ENCODE measurements around the gene NOXO1.
A peak's percentile ranks its signal among the peaks of the same experiment; 100 is the strongest.

NOXO1 gene

DNA sequence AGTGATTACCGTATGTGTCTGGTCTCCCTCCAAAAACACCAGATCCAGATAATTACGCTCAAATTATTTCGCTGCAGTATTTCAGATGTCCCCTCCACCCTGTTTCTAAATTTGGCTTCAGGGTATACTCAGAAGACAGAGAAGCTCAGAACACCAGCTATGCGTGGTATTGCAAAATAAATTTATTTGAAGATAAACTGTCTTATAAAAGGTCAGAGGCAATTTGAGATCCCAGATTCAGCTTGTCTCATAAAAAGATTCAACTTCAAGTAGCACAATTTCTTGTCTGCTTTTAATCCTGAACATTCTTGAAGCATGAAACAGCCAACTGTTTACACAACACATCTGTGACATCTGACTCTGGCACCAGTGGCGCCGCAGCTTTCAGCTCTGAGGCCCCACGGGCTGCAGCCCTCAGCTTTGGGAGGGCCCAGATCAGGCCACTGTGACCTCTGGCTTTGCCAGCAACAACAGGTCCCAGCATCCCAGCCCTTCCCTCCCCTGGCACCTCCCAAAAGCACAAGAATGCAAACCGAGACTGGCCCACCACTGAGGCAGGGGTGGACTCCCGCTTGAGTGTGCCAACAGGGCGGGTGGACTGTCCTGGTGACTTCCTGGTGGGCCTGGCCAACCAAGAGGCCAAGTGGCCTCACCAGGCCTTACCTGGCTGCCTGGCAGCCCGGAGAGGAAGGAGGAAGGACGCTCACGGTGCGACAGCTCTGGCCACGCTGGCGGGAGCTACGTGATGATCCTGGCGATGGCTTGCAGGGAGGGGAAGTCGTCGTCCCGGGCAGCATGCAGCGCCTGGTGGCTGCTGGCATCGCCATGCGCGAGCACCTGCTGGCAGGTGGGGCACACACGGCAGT lies 16.5 kb upstream of the NOXO1 start:
- DNase-seq (ENCODE audit: low read depth in 2 of 2): no peak

DNA sequence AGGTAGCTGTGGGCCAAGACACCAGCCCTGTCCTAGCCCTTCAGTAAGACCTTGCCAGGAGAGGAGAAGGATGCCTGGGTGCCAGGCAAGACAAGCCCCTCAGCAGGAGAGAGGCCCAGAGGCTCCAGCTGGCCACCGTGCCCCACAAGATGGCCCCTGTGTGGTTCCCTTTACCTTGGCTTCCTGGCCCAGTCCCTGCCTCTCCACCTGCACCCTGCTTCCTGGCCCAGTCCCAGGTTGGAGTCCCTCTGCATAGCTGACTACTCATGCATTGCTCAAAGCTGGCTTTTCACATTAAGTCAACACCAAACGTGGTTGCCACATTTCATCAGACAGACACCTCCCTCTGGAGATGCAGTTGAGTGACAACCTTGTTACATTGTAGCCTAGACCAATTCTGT lies 12.5 kb upstream of the NOXO1 start:
- no peak for DNase-seq (ENCODE audit: low read depth in 2 of 2)

DNA sequence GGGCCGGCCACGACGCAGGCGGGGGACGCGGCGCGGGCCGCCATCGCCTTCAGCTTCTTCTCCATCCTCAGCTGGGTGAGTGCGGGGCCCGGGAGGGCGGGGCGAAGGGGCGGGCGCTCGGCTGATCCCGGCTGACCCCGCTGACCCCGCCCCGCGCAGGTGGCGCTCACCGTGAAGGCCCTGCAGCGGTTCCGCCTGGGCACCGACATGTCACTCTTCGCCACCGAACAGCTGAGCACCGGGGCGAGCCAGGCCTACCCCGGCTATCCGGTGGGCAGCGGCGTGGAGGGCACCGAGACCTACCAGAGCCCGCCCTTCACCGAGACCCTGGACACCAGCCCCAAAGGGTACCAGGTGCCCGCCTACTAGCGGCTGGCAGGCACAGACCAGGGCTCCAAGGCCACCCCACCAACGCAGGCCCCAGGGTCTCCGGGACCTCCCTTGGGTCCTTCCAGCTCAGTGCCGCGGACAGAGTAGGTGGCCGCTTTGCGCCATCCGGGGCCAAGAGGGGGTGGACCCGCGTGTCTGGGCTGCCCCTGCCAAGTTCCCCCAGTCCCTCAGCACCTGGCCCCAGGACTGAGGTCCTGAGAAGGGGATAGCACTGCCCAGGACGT lies 11.5 kb upstream of the NOXO1 start:
- no peak for DNase-seq (ENCODE audit: low read depth in 2 of 2)

DNA sequence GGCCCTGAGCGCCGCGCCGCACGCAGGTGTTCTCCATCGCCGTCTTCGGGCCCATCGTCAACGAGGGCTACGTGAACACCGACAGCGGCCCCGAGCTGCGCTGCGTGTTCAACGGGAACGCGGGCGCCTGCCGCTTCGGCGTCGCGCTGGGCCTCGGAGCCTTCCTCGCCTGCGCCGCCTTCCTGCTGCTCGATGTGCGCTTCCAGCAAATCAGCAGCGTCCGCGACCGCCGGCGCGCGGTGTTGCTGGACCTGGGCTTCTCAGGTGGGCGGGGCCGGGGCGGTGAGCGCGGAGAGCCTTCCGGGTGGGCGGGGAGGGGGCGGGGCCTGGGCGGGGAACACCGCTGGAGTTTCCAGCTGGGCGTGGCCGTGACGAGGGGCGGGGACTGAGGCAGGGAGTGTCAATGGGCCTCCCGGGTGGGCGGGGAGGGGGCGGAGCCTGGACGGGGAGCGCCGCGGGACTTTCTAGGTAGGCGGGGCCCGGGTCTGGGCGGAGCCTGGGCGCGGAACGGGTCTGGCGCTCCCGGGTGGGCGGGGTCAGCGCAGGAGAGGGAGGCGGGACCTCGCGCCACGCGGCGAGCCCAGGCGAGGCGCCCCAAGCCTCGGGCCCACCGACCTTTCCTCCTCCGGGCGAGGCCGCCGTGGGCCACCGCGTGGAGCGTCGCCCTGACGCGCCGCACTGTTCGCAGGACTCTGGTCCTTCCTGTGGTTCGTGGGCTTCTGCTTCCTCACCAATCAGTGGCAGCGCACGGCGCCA lies 10.9 kb upstream of the NOXO1 start:
- peak; percentile 93 to 94 for DNase-seq (ENCODE audit: low read depth in 2 of 2)

DNA sequence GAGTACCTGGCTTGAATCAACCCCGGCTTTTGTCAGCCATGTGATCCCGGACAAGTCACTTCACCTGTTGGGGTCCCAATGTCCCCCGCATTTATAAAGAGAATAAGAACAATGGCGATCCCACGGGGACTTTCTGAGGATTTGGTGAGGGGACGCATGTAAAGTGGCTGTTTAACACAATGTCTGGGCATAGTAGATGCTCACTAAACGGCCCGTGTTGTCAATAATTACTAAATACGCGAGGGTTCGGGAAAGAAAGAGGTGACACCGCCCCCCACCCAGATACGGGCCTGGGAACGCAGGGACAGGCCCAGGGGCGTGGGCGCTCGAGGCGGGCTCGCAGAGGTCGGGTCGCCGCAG lies 10.3 kb upstream of the NOXO1 start:
- DNase-seq (ENCODE audit: low read depth in 2 of 2): no peak

DNA sequence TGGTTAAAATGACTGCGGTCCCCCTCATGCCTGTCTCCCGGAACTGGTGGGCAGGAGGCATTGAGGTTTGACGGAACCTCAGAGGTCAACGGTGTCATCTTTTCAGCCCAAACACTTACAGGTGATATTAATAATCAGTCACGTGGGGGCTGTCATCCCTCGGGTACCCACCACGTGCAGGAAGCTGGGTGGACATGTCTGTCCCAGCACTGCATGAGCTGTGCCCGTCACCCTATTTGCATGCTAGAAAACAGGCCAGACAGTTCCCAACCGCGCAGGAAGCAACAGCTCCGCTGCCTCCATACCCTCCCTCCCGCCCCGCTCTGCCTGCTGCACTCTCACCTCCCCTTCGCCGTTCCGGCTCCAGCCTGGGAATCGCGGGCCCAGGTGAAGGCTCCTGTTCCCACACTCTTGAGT lies 9.9 kb upstream of the NOXO1 start:
- peak in 1 of 2 donors; percentile 37 for DNase-seq (ENCODE audit: low read depth in 2 of 2)

DNA sequence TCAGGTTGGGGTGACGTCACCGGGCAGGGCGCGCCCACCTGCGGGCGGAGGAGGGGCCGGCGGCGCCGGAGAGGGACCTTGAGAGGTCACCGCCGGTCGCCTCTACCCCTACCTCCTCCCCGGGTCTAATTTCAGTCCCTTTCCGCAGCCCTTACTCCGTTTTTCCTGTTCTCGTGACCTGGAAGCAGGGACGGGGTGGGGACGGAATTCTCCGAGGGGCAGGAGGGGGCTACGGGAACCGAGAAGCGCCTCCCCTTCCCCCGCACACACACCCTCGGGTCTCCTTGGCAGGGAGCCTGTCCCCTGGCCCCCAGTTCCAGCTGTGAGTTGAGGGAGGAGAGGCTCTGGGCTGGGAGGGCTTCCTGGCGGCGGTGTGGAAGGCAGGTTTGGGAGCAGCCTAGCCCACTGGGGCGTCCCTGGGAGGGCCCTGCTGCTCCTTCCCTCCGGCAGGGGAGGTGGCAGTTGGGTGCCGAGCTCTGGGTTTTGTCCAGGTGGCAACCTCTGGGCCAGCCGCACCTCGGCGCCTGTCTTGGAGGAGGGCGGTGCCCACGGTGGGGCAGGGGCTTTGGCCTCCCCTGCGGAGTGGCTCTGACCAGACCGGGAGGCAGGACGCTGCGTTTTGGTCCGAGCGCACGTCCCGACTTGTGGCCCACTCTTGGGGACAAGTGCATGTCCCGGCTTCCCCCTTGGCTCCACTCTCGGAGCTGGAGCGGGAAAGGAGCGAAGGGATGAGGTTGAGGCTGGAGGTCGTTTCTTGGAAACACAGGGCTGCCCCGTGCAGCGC lies 9.3 kb upstream of the NOXO1 start:
- peak in 1 of 2 donors; percentile 35 for DNase-seq (ENCODE audit: low read depth in 2 of 2)

DNA sequence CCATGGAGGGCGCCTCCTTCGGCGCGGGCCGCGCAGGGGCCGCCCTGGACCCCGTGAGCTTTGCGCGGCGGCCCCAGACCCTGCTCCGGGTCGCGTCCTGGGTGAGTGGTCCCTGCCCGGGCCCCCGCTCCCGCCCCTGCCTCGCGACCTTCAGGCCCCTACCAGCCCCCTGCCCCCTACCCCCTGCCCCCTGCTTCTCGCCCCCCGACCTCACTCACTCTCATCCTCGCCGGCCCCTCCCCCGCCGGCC lies 8.8 kb upstream of the NOXO1 start:
- no peak for DNase-seq (ENCODE audit: low read depth in 2 of 2)

DNA sequence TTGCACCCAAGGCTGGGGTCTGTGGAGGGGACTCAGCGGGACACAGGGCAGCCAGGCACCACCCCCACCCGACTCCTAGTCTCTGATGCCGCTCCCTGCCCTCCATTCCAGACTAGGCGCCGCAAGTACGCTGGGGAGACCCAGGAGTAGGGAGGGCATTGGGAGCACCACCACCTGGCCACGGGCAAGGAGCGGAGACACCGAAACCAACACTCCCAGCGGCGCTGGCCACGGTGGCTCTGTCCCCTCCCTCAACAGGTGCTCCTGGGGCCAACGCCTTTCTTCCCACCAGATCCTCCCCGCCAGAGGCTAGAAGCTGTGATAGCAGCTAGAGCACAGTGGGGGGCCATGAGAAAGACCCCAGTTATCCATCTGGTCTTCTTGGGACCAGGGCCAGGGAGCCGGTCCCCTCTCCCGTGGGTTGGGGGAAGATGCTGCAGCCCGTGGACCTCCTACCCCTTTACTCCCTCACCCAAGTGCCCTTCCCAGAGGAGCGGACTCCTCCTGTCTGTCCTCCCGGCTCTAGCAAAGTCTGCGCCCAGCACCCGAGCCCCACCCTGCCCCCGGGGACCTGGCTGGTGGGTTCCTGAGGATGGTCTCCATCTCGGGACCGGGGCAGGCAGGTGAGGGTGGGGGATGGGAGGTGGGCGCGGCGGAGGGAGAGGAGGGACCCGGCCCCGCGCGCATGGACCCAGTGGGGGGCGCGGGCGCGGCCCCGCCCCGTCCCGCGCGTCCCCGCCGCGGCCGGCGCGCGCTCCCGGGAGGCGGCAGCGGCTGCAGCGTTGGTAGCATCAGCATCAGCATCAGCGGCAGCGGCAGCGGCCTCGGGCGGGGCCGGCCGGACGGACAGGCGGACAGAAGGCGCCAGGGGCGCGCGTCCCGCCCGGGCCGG lies 8.2 kb upstream of the NOXO1 start, which contains the start of gene SYNGR3:
TSS of gene SYNGR3 (plus strand) at position 762 of the 892 bp plus-strand sequence. CDS start 133 bp downstream, outside the sequence.
- DNase-seq (ENCODE audit: low read depth in 2 of 2): no peak

DNA sequence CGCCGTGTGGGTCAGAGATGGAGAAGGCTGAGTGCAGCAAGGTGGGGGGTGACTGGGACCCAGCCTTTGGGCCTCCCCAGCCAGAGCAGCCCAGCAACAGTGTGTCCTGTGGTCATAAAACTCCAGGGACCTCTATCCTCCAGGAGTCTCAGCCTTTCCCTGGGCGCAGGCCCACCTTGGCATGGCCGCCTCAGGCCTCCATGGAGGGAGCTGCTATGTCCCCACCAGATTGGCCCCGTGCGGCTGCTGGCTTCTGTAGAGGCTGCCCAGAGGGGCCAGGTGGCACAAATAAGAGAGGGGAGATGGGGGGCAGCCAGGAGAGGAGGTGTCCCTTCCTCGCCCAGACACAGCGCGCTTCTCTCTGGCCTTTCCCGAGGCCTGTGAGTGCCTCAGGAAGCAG lies 5.9 kb upstream of the NOXO1 start:
- no peak for DNase-seq (ENCODE audit: low read depth in 2 of 2)

DNA sequence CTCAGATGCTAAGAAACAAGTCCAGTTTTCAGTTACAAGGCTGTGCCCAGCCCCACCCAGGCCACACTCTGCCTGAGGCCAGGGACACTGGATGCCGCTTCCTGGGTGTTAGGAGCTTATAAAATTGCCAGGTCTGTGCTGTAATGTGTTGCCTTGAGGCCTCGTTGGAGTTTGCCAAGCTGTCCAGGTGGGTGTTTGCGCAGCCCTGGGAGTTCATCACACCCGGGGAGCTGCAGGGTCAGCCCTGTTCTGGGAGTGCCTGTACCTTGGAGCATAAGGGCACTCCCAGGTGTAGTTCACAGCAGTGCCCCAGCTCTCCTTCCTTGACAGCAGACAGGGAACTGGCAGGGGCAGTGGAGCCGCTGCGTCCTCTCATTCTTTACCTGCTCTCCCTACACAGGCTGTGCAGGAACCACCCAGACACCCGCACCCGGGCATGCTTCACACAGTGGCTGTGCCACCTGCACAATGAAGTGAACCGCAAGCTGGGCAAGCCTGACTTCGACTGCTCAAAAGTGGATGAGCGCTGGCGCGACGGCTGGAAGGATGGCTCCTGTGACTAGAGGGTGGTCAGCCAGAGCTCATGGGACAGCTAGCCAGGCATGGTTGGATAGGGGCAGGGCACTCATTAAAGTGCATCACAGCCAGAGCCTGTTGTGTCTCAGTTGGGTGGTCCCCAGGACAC lies 4.3 kb upstream of the NOXO1 start:
- DNase-seq (ENCODE audit: low read depth in 2 of 2): no peak

DNA sequence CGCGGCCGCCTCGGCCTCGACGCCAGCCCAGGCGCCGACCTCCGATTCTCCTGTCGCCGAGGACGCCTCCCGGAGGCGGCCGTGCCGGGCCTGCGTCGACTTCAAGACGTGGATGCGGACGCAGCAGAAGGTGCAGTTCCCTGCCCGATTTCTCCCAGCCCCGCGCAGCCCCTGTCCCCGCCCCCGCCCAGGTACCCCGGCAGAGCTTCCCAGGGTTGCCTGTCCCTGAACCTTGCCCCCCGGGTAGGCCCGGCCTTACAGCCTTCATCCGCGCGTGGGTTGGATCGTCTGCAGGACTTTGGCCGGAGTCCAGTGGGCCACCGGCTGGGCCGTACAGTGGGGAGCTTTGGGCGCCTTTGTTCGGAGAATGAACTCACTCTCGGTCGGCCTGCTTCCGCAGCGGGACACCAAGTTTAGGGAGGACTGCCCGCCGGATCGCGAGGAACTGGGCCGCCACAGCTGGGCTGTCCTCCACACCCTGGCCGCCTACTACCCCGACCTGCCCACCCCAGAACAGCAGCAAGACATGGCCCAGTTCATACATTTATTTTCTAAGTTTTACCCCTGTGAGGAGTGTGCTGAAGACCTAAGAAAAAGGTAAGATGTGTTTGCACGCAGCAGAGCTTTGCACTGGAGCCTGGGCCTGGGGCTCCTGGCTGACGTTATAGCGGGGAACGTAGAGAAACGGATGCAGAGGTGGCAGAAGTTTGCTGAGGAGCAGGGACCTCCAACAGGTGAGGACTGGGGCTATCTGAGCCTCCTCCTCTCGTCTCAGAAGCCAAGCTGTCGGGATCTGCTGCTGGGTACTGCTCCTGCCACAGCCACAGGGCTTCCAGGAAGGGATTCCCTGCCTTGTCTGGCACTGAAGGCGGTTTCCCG lies 3.3 kb upstream of the NOXO1 start:
- DNase-seq (ENCODE audit: low read depth in 2 of 2): no peak

DNA sequence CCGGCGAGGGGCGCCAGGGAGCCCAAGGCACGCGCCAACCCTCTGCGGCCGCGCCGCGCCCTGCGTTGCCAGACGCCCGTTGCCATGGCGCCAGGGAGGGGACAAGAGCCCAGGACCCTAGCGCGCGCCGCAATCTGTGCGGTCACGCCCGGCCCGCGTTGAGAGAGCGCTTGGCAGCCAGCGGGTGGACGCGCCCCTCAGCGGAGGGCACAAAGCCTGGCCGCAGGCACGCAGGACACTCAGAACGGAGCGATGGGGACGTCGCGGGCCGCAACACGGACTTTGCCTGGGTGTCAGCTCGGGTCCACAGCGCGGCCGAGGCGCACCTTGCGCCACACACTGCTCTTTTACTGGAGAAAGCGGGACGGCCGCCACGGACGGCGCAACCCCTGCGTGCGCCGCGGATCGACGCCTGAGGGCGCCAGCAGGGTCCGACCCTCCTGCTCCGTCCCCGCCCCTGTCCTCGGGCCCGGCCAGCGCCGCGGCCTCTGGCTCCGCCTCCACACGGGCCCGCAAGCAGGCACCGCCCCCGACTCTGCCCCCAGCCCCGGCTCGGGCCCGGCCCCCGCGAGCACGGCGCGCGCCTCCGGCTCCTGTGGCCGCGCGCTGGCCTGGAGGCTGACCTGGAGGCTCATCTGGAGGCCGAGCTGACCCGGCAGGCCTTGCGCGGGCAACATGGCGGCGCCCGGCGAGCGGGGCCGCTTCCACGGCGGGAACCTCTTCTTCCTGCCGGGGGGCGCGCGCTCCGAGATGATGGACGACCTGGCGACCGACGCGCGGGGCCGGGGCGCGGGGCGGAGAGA lies 2.5 kb upstream of the NOXO1 start, which contains the start of gene GFER:
TSS of gene GFER (plus strand) at position 650 of the 803 bp plus-strand sequence. CDS start at position 676, 26 bp downstream.
- peak; percentile 77 to 79 for DNase-seq (ENCODE audit: low read depth in 2 of 2)

DNA sequence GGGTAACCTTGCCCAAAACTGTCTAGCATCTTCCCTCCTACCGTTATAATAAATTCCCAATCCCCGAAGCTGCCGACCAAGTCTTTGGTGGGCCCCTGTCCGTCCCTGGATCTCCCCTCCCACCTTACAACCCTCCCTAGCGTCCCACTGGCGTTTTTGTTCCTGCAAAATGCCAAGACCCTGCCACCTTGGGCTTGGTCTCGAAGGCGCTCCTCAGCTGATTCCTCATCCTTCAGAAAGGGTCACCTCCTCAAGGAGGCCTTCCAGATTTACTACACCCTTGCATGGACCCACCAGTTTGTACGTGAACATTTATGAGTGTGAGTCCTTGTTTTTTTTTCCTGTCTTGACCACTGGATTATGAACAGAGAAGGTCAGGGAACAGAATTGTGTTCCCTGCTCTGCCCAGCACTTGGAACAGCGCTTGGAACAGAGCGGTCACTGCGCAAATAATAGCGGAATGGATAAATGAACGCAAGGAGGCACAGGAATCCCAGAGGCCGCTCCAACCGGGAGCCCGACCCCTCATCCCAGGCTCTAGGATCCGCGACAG lies 1.8 kb upstream of the NOXO1 start:
- no peak for DNase-seq (ENCODE audit: low read depth in 2 of 2)

DNA sequence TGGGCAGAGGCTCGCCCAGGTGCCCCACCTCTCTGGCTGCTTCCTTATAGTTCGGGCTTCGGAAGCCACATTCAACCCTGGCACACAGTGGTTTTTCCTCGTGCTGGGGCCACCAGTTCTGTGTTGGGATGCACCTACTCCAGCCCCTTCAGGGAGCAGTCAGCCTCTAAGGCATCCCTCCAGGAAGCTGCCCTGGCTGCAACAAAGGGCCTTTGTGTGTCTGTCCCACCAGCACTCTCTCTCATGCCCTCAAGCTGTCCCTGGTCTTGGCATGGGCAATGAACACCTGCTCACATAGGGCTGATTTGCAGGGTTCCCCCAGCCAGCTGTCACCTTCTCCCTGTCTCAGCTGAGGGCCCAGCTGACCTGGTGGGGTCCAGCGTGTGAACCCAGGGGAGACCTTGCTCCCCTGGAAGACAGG lies 754 bp upstream of the NOXO1 start:
- DNase-seq (ENCODE audit: low read depth in 2 of 2): no peak

DNA sequence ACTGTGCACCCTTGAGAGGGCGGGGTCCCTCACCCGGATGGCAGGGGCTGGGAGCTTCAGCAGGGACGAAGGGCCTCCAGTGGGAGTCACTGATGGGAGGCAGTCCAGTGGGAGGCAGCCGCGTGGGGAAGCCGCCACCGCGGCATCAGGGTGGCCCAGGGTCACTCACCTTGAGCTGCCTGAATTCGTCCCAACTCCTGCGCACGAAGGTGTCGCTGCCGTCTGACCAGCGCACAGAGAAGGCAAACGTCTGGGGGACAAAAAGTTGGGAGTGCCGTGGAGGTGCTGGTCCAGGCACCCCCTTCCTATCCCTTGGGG lies 540 bp downstream of the NOXO1 start:
- DNase-seq (ENCODE audit: low read depth in 2 of 2): no peak

DNA sequence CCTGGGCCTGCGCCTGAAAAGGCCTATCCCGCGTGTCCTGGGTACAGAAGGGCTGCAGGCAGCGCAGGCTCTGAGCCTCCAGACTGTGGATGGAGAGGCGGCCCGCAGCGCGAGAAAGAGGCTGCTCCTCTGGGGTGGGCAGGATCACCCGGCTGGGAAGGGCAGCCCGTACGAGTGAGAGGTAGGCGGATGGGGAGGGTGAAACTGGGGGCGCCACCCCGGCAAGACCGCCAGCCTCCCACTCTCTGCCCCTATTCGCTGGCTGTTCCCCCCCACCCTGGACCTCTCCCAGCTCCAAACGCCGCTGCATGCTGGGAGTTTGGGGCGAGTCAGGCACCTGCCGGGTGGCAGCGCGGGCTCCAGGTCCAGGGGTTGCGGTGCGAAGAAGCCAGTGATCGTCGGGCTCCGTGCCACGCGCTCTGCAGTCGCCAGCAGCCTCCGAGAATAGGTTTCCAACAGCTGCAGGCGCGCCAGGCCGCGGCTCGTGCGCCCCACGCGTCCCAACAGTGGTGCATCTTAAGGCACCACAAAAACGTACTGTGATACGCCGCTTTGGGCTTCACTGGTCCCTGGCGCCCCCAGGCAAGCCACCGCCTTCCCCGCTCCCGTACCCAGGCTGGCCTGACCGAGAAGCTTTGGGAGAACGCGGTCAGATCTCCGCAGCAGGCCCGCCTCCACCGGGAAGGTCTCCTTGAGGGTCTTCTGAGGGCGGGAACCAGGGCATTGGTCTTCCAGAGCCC lies 1.1 kb downstream of the NOXO1 start:
- DNase-seq (ENCODE audit: low read depth in 2 of 2): no peak

Data from stimulated activated CD8-positive, alpha-beta memory T cell treated with anti-CD3 and anti-CD28 coated beads, Interleukin-15, amount 100 ng/mL, for 48 hours (primary cell).